Stimulated activated CD8-positive, alpha-beta memory T cell treated with anti-CD3 and anti-CD28 coated beads, Interleukin-2, amount 100 ng/mL, for 48 hours (primary cell): ENCODE data around the gene ZNF296.

Source experiments
- DNase-seq, 2 donors: peaks; one replicate each; pipeline ENCODE4 v3.0.0-alpha.2; 2020; ENCODE audit warnings: low read depth in 2 of 2

Gene ZNF296

GRCh38 chr19:45087531-45087930, 11.3 kb upstream of the ZNF296 start:
- no peak for DNase-seq

GRCh38 chr19:45086480-45086879, 10.2 kb upstream of the ZNF296 start:
- no peak for DNase-seq

- no peak for DNase-seq
Measured at GRCh38 chr19:45082170-45082569, 5.9 kb upstream of the ZNF296 start.

- DNase-seq, result no peak
Measured at GRCh38 chr19:45079911-45080370, 3.7 kb upstream of the ZNF296 start.

GRCh38 chr19:45079063-45079910, 3.0 kb upstream of the ZNF296 start, which contains the start of gene GEMIN7:
Gene GEMIN7, plus strand, starts transcription at chr19:45079260. Its CDS starts 10,855 bp downstream, at chr19:45090115.
- peak; percentile 76 to 79 for DNase-seq

GRCh38 chr19:45078390-45079062, 2.2 kb upstream of the ZNF296 start:
- DNase-seq, result no peak

GRCh38 chr19:45076851-45077730, 813 bp upstream of the ZNF296 start:
- DNase-seq, result no peak

GRCh38 chr19:45075301-45076028, 813 bp downstream of the ZNF296 start:
- DNase-seq, result peak in 1 of 2 donors; percentile 27

- DNase-seq, result no peak
Measured at GRCh38 chr19:45074744-45075300, 1.5 kb downstream of the ZNF296 start.

GRCh38 chr19:45071969-45072790, 4.1 kb downstream of the ZNF296 start:
- DNase-seq, result no peak

GRCh38 chr19:45071545-45071938, 4.7 kb downstream of the ZNF296 start:
- no peak for DNase-seq

GRCh38 chr19:45070861-45071544, 5.3 kb downstream of the ZNF296 start:
- DNase-seq, result no peak

- DNase-seq, result no peak
Measured at GRCh38 chr19:45070214-45070613, 6.1 kb downstream of the ZNF296 start.

- DNase-seq, result no peak
Measured at GRCh38 chr19:45069056-45069455, 7.2 kb downstream of the ZNF296 start.

GRCh38 chr19:45068041-45068440, 8.2 kb downstream of the ZNF296 start:
- no peak for DNase-seq

GRCh38 chr19:45066921-45067661, 9.2 kb downstream of the ZNF296 start:
- no peak for DNase-seq

GRCh38 chr19:45063851-45064801, 12.2 kb downstream of the ZNF296 start:
- DNase-seq, result no peak

GRCh38 chr19:45061965-45062364, 14.3 kb downstream of the ZNF296 start:
- no peak for DNase-seq
